Testis (tissue), 2 donors: ENCODE results near the gene CDH13.

Source experiments
- CTCF ChIP-seq, 3 experiments: fragments of 450-650 bp in 2 of 3; fragments of 200-600 bp in 1 of 3; sonication (generic) in 1 of 3; IDR thresholded peaks; one replicate each; pipeline ENCODE4 v1.5.1; 2016 to 2019; ENCODE audit warnings: antibody characterized with exemption in 3 of 3, mild to moderate bottlenecking in 2 of 3, moderate library complexity in 1 of 3
- POLR2A ChIP-seq: fragments of 450-650 bp; IDR thresholded peaks from one replicate; pipeline ENCODE4 v1.6.1; 2017; ENCODE audit warnings: antibody characterized with exemption, mild to moderate bottlenecking, moderate library complexity

GRCh38 chr16:83692224-83692623, 1065.5 kb downstream of the CDH13 start:
- TF ChIP-seq CTCF (IDR thresholded peaks at IDR 0.05) (no peak), POLR2A (no peak)
